GM21367 (cell line): ENCODE data around the gene IL21.
"Not testable (repeated sequence)": the region's sequence is repeated elsewhere in the genome, so short reads cannot be mapped to it uniquely, and the experiment has no call there.

Experiments used
- ATAC-seq: cut with Tn5 transposase; IDR thresholded peaks from one replicate; pipeline ENCODE4 v1.9.1; 2021; ENCODE audit not compliant: unreplicated experiment

Gene IL21

GRCh38 chr4:122621016-122621507 is at the start of gene IL21:
Gene IL21, minus strand, starts transcription at chr4:122621066. Its CDS starts 55 bp downstream, at chr4:122621011.
- ATAC-seq = no peak

DNA sequence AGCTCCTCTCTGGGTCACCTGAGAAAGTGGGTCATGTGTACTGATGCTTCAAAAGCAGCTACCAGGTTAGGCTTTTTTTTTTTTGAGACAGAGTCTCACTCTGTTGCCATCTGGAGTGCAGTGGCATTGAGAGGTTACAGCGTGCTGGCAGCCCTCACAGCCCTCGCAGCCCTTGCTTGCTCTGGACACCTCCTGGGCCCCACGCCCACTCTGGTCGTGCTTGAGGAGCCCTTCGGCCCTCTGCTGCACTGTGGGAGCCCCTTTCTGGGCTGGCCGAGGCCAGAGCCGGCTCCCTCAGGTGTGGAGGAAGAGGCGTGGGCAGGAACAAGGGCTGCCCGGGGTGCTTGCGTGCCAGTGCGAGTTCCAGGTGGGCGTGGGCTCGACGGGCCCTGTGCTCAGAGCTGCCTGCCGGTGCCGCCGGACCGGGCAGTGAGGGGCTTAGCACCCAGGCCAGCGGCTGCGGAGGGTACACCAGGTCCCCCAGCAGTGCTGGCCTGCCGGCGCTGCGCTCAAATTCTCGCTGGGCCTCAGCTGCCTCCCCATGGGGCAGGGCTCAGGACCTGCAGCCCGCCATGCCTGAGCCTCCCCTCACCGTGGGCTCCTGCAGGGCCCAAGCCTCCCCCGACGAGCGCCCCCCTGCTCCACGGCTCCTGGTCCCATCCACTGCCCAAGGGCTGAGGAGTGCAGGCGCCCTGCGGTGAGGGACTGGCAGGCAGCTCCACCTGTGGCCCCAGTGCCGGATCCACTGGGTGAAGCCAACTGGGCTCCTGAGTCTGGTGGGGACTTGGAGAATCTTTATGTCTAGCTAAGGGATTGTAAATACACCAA is 49.3 kb upstream of the IL21 start:
- ATAC-seq = no peak

GRCh38 chr4:122668241-122668640 is 47.4 kb upstream of the IL21 start:
- ATAC-seq = no peak

- ATAC-seq = no peak
Observed at GRCh38 chr4:122666527-122667245, 45.8 kb upstream of the IL21 start.

DNA sequence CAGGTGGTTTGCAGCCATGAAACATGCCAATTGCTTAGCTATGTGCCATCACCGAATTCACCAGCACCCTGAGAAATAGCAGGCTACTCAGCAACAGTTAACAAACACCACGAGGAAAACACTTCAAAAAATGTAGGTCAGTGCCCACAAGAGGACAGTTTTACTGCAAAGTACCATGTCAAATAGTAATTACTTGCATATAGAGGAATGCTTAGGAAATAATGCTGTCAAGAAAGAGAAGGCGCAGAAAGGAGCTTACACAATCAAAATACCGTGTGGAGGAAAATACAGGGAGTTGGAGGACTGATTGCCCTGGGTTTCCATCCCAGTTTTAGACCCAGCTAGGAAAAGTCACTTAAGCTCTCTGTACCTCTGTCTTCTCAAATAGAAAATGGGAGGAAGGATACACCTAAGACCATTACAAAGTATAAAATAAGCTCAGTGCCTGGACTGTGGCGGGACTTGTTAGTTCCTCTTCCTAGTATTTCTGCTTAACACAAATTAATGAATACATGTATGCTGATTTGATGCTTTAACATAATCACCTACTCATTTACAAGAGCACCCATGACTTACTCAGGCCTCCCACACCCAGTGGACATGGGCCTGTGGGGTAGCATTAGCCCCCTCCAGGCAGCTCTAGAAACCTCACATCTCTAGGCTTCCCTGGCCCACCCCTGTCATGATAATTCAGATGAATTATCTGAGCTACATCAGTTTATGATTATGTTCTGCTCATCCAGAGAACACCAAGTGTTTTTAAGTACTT is 44.5 kb upstream of the IL21 start:
- no peak for ATAC-seq

- no peak for ATAC-seq
Observed at GRCh38 chr4:122663814-122664610, 43.1 kb upstream of the IL21 start.

DNA sequence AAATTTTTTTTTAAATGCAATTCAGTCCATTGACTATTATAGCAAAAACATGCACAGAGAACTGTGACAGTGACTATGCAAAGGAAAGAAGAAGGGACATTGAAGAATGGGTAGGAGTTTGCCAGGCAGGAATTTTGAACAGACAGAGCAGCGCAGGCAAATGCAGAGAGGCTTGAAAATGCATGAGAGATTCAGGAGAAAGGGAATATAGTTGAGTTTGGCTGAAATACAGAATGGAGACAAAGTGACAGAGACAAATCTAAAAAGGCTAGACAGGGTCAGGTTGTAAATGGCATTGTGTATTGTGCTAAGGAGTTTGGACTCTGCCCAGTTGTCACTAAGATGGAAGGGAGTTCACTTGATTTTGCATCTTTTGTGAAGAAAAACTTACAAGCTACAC is 42.4 kb upstream of the IL21 start:
- no peak for ATAC-seq

- ATAC-seq = no peak
Observed at GRCh38 chr4:122662701-122663100, 41.8 kb upstream of the IL21 start.

DNA sequence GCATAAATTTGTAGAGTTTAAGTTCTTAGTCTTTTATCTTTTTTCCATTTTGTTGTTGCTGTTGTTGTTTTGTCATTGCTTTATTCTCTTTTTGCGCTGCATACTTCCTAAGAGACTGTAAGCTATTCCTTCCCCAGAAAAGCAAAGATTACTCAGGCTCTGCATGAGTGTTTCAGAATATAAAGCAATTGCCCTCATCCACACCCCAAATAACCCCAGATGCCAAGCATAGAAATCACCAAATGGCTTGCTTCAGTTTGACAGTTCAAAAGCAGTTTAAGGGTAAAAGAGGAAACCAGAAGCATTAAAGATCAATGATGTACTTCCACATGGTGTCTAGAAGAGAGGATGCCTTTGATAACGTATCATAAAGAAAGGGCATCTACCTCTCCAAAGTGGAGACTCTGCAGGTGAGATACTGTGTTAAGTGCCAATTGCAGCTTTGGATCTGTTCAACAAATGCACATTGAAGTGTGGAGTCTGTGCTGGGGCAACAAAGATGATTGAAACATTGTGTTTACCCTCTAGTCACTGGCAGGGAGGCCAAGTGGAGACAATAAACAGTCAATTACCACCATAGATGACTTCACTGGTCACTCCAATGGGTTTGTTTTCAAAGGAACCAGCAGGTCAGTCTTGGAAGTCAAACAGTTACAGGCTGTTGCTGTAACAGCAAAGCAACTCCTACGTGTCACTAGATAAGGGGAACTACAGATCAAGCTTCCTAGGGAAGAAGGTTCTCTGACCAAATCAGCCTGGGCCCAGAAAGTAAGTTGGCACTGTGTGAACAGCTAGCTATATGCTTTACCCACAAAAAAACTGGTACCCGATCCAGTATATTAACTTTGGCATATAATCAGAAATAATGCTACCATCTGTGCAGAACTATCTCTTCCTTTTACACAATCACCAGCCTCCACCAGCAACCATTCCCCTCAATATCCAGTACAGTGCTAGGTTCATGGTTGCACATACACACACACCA is 40.6 kb upstream of the IL21 start:
- no peak for ATAC-seq

DNA sequence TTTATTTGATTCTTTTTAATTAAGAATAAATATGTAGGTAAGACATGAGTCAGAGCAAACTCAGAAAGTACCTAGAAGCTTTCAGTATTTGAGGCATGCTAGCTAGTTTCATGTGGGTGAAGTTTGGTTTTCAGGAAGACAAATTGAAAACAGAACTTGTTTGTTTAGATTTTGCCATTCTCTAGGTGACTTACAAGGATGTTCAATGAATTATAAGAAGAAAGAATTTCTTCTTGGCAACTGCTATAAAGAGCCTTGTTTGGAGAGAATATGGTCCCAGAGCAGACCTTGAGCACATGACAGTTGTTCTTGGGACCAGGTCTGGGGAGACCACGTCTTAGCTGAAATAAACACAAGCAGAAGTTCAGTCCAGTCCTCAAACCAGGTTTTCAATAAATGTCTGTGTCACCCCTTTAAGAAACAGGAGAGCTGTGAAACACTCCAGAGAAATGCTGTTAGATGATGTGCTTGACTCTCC is 38.0 kb upstream of the IL21 start:
- peak; percentile 85 for ATAC-seq

GRCh38 chr4:122658377-122658776 is 37.5 kb upstream of the IL21 start:
- no peak for ATAC-seq

DNA sequence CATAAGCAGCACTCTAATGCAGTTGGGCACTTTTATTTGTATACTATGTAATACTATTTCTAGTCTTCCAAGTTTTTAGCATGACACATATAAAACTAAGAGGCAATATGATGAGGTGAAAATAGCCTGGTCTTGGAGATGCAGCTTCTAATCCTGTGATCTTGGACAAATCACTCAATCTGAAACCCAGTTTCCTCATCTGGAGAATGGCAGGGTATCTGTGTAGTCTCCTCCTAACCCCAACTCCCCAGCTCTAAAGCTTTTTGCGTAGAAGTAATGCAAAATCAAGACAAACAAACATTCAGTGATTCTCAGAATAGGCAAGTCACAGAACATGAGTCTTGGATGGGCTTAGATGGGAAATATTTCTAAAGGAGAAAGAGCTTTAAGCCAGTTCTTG is 36.7 kb upstream of the IL21 start:
- ATAC-seq = no peak

- not testable (repeated sequence) for ATAC-seq
Observed at GRCh38 chr4:122656583-122656982, 35.7 kb upstream of the IL21 start.

DNA sequence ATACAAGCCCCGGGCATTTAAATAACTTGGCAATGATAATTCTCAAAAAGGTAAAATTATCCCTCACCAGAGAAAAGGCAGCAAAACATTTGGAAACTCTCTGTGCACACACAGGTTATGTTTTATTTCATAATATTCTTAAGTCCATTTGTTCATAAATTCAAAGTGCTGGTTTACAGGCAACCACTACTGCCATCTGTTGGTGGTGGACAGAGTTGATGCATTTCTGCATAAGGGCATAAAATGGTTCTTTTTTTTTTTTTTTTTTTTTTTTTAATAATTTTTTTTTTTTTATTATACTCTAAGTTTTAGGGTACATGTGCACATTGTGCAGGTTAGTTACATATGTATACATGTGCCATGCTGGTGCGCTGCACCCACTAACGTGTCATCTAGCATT is 31.5 kb upstream of the IL21 start:
- peak; percentile 62 for ATAC-seq

GRCh38 chr4:122650148-122650547 is 29.3 kb upstream of the IL21 start:
- ATAC-seq = no peak

- ATAC-seq = no peak
Observed at GRCh38 chr4:122647656-122648055, 26.8 kb upstream of the IL21 start.

DNA sequence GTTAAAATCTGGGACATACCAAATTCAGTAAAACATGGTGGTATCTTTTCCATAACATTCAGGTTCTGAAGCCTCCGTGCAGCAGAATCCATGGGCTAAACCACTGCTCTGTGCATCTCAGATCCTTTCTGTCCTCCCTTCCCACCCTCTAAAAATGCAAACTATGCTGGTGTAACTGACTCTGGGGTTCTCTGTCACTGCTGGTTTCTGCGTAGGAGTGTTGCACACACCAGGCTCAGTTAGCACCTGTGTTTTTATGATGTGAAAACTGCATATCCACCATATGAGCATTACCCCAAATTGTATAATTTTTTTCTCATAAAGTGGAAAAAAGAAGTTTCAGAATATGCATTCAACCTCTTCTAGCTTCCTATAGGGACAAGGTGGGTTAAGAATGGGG is 22.4 kb upstream of the IL21 start:
- ATAC-seq = no peak

GRCh38 chr4:122639181-122639580 is 18.3 kb upstream of the IL21 start:
- no peak for ATAC-seq

- peak; percentile 60 for ATAC-seq
Observed at GRCh38 chr4:122636697-122637096, 15.8 kb upstream of the IL21 start.
